ENCODE measurements around the gene NFYC. TPM values are rescaled to one million over a fixed set of nuclear protein-coding genes. Genes with fewer than 3 reads are reported as not detected.

The NFYC gene
- total and polyA plus RNA-seq, 8 donors, result 23.3 to 76.4 (median 40.9) TPM

GRCh38 chr1:40801742-40802077 lies 110.2 kb downstream of the NFYC start:
- no peaks in the 10 kb centered on the region for H3K27me3 ChIP-seq
- no peaks in the 10 kb centered on the region for H3K9me3 ChIP-seq
- TF ChIP-seq POLR2AphosphoS5 (IDR thresholded peaks at IDR 0.05) (no peak), EP300 (IDR thresholded peaks at IDR 0.05) (no peak), CTCF (IDR thresholded peaks at IDR 0.05) (no peak), POLR2A (IDR thresholded peaks at IDR 0.05) (no peak)
- intact Hi-C loops (cut with DNase I; ENCODE audit: low total_unique reads), result no loop called here
- H3K27ac ChIP-seq, result peak overlapping the region in 4 of 5 donors; percentile 74 to 89 (median 82)
- H3K36me3 ChIP-seq, result no peaks in the 10 kb centered on the region
- no peak for DNase-seq
- H3K4me1 ChIP-seq, result peaks cover 30 to 87% (median 60%) of the 10 kb centered on the region in 4 donors
- 51 to 63% (median 56%) methylated on average over 3 of the region's 3 CpGs for WGBS, 5 donors
- peak overlapping the region; percentile 41 to 49 (median 42) for H3K4me3 ChIP-seq

- intact Hi-C loops (cut with DNase I; ENCODE audit: low total_unique reads), result no loop called here
- WGBS, 5 donors, result 4 to 11% (median 7%) methylated on average over 17 to 56 of the region's 56 CpGs
- TF ChIP-seq POLR2AphosphoS5 (IDR thresholded peaks at IDR 0.05) (peak in 1 of 3 donors; percentile 28), EP300 (IDR thresholded peaks at IDR 0.05) (no peak), POLR2A (IDR thresholded peaks at IDR 0.05) (no peak)
- Histone ChIP-seq H3K27me3 (no peaks in the 10 kb centered on the region), H3K9me3 (no peaks in the 10 kb centered on the region), H3K27ac (peak overlapping the region; percentile 65 to 89 (median 78)), H3K4me3 (peak overlapping the region; percentile 41 to 49 (median 42)), H3K4me1 (peaks cover 30 to 87% (median 61%) of the 10 kb centered on the region in 4 donors), H3K36me3 (no peaks in the 10 kb centered on the region)
- peak; percentile 91 to 94 for DNase-seq
Observed at GRCh38 chr1:40802078-40802741, 110.7 kb downstream of the NFYC start.

- Histone ChIP-seq H3K27me3 (no peaks in the 10 kb centered on the region), H3K4me3 (peak overlapping the region; percentile 41 to 49 (median 42)), H3K4me1 (peaks cover 30 to 87% (median 63%) of the 10 kb centered on the region in 4 donors), H3K27ac (peak overlapping the region; percentile 65 to 89 (median 78)), H3K36me3 (no peaks in the 10 kb centered on the region), H3K9me3 (no peaks in the 10 kb centered on the region)
- no peak for DNase-seq
- WGBS, 5 donors, result 32 to 44% (median 40%) methylated on average over 3 to 4 of the region's 4 CpGs
- intact Hi-C loops (cut with DNase I; ENCODE audit: low total_unique reads), result no loop called here
- TF ChIP-seq CTCF (IDR thresholded peaks at IDR 0.05) (no peak), POLR2A (IDR thresholded peaks at IDR 0.05) (no peak), EP300 (IDR thresholded peaks at IDR 0.05) (no peak), POLR2AphosphoS5 (IDR thresholded peaks at IDR 0.05) (no peak)
Observed at GRCh38 chr1:40802742-40803113, 111.2 kb downstream of the NFYC start.

GRCh38 chr1:40803447-40803846 lies 111.9 kb downstream of the NFYC start:
- H3K9me3 ChIP-seq, result no peaks in the 10 kb centered on the region
- no peak for DNase-seq
- intact Hi-C loops (cut with DNase I; ENCODE audit: low total_unique reads), result no loop called here
- no peaks in the 10 kb centered on the region for H3K36me3 ChIP-seq
- H3K27ac ChIP-seq, result peak overlapping the region in 4 of 5 donors; percentile 74 to 89 (median 82)
- H3K27me3 ChIP-seq, result no peaks in the 10 kb centered on the region
- H3K4me1 ChIP-seq, result peaks cover 30 to 85% (median 63%) of the 10 kb centered on the region in 4 donors
- no peak overlapping the region for H3K4me3 ChIP-seq
- WGBS, 5 donors, result 80 to 93% (median 90%) methylated on average over 3 of the region's 3 CpGs
- TF ChIP-seq EP300 (IDR thresholded peaks at IDR 0.05) (no peak), POLR2AphosphoS5 (IDR thresholded peaks at IDR 0.05) (no peak), POLR2A (IDR thresholded peaks at IDR 0.05) (no peak), CTCF (IDR thresholded peaks at IDR 0.05) (no peak)

GRCh38 chr1:40803902-40804301 lies 112.4 kb downstream of the NFYC start:
- Histone ChIP-seq H3K4me3 (no peak overlapping the region), H3K27me3 (no peaks in the 10 kb centered on the region), H3K36me3 (no peaks in the 10 kb centered on the region), H3K27ac (peak overlapping the region in 2 of 5 donors; percentile 86 to 89), H3K9me3 (no peaks in the 10 kb centered on the region), H3K4me1 (peaks cover 25 to 80% (median 59%) of the 10 kb centered on the region in 4 donors)
- intact Hi-C loops (cut with DNase I; ENCODE audit: low total_unique reads), result no loop called here
- TF ChIP-seq POLR2AphosphoS5 (IDR thresholded peaks at IDR 0.05), result no peak
- TF ChIP-seq CTCF (IDR thresholded peaks at IDR 0.05), result no peak
- no peak for TF ChIP-seq EP300 (IDR thresholded peaks at IDR 0.05)
- TF ChIP-seq POLR2A (IDR thresholded peaks at IDR 0.05), result no peak
- no peak for DNase-seq
- WGBS, 5 donors, result 47 to 81% (median 56%) methylated on average over 2 of the region's 2 CpGs

All from stomach (tissue), 9 donors.